Stimulated activated CD4-positive, alpha-beta T cell treated with anti-CD3 and anti-CD28 coated beads, Interleukin-1b, Interleukin-23, amount 100 ng/mL, for 24 hours (primary cell): Measurements from ENCODE around the gene RND2.
A peak's percentile ranks its signal among the peaks of the same experiment; 100 is the strongest.

Source experiments
- DNase-seq, 4 experiments: peaks; one replicate each; pipeline ENCODE4 v3.0.0-alpha.2; 2020; ENCODE audit warnings: low read depth in 4 of 4, low spot score in 1 of 4

Gene RND2

GRCh38 chr17:43003542-43004172 is 21.4 kb upstream of the RND2 start:
- no peak for DNase-seq

DNA sequence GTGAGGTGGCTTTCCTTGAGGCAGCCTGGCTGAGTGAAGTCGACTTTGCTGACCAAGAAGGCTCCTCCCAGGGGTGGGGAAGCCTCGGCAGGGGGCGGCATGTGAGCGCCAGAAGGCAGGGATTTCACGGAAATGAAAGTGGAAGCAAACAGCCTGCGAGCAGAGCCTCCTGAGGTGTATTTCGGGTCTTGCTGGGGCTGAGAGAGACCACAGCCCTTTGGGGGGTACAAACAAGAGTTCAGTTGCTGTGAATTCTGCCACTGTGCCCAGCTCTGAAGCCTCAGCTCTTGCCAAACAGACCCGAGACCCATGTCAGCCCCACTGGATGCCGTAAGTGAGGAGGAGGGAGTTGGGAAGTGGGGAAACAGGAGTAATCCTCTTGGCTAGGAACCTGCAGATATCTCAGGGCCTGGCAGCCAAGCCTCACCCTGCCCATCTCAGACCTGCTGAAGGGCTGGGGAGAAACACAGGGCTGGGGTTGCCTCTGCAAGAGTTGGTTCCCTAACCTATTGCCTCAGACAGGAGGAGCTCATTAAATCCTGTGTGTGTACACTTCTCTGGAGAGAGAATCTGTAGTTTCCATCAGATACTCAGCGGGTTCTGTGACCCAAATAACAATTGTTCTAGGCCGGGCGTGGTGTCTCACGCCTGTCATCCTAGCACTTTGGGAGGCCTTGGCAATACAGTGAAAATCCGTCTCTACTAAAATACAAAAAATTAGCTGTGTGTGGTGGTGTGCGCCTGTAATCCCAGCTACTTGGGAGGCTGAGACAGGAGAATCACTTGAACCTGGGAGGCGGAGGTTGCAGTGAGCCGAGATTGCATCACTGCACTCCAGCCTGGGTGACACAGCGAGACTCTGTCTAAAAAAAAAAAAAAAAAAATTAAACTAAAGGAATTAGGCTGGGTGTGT is 18.1 kb upstream of the RND2 start, which contains the start of gene IFI35:
TSS of gene IFI35 (plus strand) at position 146 of the 913 bp plus-strand sequence. CDS start at position 310, 164 bp downstream.
- DNase-seq: peak; percentile 50 to 77 (median 65)

GRCh38 chr17:43010667-43011308 is 14.2 kb upstream of the RND2 start:
- DNase-seq: no peak

GRCh38 chr17:43011728-43012472 is 13.1 kb upstream of the RND2 start:
- no peak for DNase-seq

DNA sequence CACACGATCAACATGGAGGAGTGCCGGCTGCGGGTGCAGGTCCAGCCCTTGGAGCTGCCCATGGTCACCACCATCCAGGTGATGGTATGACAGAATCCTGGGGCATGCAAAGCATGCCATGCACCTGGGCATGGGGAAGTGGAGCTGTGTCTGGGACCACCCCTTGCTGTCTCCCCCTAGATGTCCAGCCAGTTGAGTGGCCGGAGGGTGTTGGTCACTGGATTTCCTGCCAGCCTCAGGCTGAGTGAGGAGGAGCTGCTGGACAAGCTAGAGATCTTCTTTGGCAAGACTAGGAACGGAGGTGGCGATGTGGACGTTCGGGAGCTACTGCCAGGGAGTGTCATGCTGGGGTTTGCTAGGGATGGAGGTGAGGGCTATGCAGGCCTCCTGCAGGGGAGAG is 11.7 kb upstream of the RND2 start:
- no peak for DNase-seq

GRCh38 chr17:43014020-43014648 is 10.9 kb upstream of the RND2 start:
- DNase-seq: no peak

- DNase-seq: no peak
Observed at GRCh38 chr17:43014649-43015542, 10.1 kb upstream of the RND2 start.

DNA sequence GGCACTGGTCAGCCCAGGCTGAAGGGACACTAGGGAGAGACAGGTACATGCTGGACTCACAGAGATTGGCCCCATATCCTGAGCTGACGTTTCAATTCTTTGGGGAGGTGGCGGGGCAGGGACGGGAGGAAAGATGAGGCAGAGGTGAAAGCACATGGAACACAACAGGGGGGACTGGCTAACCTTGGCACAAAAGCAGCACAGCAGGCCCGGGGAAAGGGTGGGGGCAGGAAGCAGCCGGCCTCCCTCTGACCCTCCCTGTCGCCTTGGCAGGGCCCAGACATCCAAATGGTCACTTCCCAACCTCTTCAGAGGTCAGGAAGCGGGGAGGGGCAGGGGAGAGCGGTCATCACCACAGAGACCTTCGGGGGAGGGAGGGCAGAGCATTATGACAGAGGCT is 9.5 kb upstream of the RND2 start:
- DNase-seq: no peak

- DNase-seq: no peak
Observed at GRCh38 chr17:43016216-43016615, 8.8 kb upstream of the RND2 start.

- no peak for DNase-seq
Observed at GRCh38 chr17:43018008-43018853, 6.8 kb upstream of the RND2 start.

- no peak for DNase-seq
Observed at GRCh38 chr17:43018932-43019331, 6.1 kb upstream of the RND2 start.

GRCh38 chr17:43019418-43019817 is 5.6 kb upstream of the RND2 start:
- DNase-seq: no peak

DNA sequence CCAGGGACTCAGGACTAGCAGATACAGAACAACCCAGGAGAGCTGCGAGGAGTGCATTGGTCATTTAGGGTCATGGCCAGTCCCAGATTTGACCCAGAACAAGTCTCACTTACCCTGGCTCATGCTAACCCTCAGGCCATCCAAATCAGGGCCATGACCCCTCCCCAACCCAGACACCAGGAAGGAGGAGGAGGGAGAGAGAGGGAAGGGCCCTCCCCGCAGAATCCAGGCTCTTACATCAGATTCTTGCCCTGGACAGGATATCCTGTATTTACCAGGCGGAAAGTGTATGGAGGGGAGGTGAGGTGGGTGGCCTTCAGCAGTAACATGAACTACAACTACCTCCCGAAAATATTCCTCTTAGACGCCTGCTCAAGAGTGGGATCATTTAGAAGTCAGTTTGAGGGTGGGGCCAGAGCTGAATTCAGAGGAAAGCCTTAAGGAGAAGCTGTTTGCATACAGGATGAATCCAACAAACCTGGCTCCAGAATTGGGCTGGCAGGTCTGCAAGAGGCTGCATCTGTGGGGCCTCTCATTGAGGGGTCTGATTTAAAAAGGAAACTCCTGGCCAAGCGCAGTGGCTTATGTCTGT is 4.9 kb upstream of the RND2 start:
- no peak for DNase-seq

DNA sequence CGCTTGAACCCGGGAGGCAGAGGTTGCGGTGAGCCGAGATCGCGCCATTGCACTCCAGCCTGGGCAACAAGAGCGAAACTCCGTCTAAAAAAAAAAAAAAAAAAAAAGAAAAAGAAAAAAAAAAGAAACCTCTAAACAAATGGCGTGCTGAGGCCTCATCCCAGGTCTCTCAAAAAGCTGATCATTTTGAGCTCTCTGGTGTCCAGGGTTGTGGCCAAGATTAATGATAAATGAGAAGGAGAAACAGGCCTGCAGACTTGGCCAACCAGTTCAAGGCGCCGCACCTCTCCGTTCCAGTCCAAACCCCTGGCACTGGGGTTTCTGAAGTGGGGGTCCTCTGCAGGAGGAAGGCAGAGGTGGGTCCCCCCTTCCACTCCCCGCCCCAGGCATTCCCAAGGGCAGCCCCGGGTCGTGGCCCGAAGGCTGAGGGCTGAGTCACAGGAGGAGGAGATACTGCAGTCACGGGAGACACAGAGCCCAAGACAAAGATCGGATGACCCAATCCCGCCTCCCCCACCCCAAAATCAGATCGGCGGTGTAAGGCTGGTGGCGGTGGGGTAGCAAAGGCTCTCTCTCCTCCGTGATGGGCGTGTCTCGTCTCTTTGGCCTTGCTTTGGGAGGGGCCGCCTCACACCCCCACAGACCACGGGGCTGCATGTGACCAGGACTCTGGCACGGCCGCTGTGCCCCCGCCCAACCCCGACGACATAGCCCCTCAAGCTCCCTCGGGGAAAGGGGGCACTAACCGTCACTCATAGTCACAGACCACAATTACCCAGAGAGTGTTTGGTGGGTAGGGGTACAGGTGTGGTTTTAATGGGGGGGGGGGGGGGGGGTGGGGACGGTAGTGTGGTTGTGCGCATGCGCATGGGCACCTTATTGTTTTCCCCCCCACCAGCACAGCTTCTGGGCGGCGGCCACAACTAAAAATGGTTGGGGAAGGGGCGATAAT is 4.0 kb upstream of the RND2 start:
- DNase-seq: no peak

DNA sequence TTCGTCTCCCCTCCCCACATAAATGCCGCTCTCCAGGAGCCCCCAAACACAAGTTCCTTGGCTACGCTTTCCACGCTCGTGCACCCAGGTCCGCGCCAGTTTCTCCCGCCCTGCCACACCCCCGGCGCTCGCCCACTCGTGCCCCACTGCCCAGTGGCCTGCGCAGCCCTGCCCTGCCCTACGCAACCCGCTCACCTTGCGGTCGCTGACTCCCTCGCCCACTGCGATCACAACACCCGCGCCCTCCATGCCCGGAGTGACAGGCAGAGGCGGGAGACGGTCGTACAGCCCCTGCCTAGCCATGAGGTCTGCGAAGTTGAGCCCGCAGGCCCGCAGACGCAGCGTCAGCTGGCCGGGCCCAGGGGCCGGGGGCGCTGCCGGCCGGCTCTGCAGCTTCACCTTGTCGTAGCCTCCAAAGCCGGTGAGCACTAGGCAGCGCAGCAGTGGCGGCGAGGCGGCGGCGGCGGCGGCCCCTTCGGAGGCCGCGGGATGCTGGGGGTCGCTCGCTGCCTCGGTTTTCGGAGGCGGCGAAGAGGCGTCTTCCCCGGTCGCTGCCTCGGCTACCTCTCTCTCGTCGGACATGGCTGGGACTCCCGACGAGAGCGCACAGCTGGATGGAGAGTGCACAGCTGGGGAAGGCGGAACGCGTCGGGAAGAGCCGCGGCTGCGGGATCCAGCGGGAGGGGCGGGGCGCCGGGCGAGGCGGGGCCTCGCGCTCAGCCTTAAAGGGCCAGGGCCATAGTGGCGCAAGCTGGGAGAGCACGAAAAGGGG is 3.1 kb upstream of the RND2 start, which contains the start of gene VAT1:
TSS of gene VAT1 (minus strand) at position 645 of the 772 bp plus-strand sequence. CDS start at position 582, 63 bp downstream.
- DNase-seq: peak in 2 of 4 experiments; percentile 49 to 56

DNA sequence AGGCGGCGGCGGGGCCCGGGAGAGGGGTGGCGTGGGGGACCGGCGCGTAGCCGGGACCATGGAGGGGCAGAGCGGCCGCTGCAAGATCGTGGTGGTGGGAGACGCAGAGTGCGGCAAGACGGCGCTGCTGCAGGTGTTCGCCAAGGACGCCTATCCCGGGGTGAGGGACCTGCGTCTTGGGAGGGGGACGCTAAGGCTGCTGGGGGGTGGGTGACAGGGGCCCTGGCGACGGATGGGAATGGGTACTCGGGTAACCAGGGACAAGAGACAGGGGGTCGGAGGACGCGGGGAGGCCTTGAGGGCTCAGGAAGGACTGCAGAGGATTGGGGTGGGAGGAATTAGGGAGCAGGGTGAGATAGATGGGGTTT is 243 bp downstream of the RND2 start:
- no peak for DNase-seq
